Sigmoid colon (tissue), 4 donors: ENCODE results near the gene CHERP.

Experiments
- CTCF ChIP-seq, 4 experiments: fragments of 450-650 bp in 3 of 4; fragments of 200-600 bp in 1 of 4; IDR thresholded peaks; one replicate each; pipeline ENCODE4 v1.5.1; 2016 to 2019; ENCODE audit warnings: antibody characterized with exemption in 4 of 4, mild to moderate bottlenecking in 3 of 4, moderate library complexity in 2 of 4
- POLR2A ChIP-seq, 2 donors: fragments of 450-650 bp; IDR thresholded peaks; one replicate each; pipeline ENCODE4 v1.6.1; 2016; ENCODE audit warnings: antibody characterized with exemption in 2 of 2, mild to moderate bottlenecking in 2 of 2, moderate library complexity in 2 of 2
- POLR2AphosphoS5 ChIP-seq, 4 donors: sonication (generic); formaldehyde crosslinking; IDR thresholded peaks; one replicate each; pipeline ENCODE4 v1.6.1; 2017; ENCODE audit warnings: antibody characterized with exemption in 4 of 4

GRCh38 chr19:16571822-16572331 is 29.6 kb upstream of the CHERP start:
- TF ChIP-seq CTCF (IDR thresholded peaks at IDR 0.05) (no peak), POLR2A (IDR thresholded peaks at IDR 0.05) (no peak), POLR2AphosphoS5 (IDR thresholded peaks at IDR 0.05) (no peak)
